Measurements from ENCODE around the gene HSD17B3.
"Not testable (repeated sequence)": the region's sequence is repeated elsewhere in the genome, so short reads cannot be mapped to it uniquely, and the experiment has no call there.

Gene HSD17B3

GRCh38 chr9:96189995-96190394 lies 112.0 kb downstream of the HSD17B3 start:
- TF ChIP-seq, protein P1, sequence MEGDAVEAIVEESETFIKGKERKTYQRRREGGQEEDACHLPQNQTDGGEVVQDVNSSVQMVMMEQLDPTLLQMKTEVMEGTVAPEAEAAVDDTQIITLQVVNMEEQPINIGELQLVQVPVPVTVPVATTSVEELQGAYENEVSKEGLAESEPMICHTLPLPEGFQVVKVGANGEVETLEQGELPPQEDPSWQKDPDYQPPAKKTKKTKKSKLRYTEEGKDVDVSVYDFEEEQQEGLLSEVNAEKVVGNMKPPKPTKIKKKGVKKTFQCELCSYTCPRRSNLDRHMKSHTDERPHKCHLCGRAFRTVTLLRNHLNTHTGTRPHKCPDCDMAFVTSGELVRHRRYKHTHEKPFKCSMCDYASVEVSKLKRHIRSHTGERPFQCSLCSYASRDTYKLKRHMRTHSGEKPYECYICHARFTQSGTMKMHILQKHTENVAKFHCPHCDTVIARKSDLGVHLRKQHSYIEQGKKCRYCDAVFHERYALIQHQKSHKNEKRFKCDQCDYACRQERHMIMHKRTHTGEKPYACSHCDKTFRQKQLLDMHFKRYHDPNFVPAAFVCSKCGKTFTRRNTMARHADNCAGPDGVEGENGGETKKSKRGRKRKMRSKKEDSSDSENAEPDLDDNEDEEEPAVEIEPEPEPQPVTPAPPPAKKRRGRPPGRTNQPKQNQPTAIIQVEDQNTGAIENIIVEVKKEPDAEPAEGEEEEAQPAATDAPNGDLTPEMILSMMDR (IDR thresholded peaks at IDR 0.05; ENCODE audit: low read length) = no peak
- no peak for TF ChIP-seq EZH2 (IDR thresholded peaks at IDR 0.05; ENCODE audit: borderline replicate concordance, low read length)
- H3K4me1 ChIP-seq (ENCODE audit: insufficient read depth, low read length, severe bottlenecking) = no peaks in the 10 kb centered on the region
- no peaks in the 10 kb centered on the region for H3K9me2 ChIP-seq (ENCODE audit: low read depth, low read length)
- H3K9me3 ChIP-seq (ENCODE audit: low read length) = no peaks in the 10 kb centered on the region
- no peak overlapping the region for H3K9ac ChIP-seq (ENCODE audit: low read length)
- H3K36me3 ChIP-seq (ENCODE audit: insufficient read depth, low read length) = no peaks in the 10 kb centered on the region
- H3K4me2 ChIP-seq (ENCODE audit: low read length) = no peak overlapping the region
- H3K79me2 ChIP-seq (ENCODE audit: insufficient read depth, low read length) = no peaks in the 10 kb centered on the region
- no peak overlapping the region for H2AFZ ChIP-seq (ENCODE audit: low read length)
- H3K27me3 ChIP-seq (ENCODE audit: insufficient read depth, low read length) = no peaks in the 10 kb centered on the region
- H3F3A ChIP-seq (ENCODE audit: insufficient read depth, low read length) = no peaks in the 10 kb centered on the region
- no peak overlapping the region for H3K27ac ChIP-seq (ENCODE audit: low read depth, low read length, poor library complexity, severe bottlenecking)
- no peak overlapping the region for H3K4me3 ChIP-seq (ENCODE audit: low read depth, low read length, poor library complexity, severe bottlenecking)
- no peaks in the 10 kb centered on the region for H4K20me1 ChIP-seq (ENCODE audit: insufficient read depth, low read length)

DNA sequence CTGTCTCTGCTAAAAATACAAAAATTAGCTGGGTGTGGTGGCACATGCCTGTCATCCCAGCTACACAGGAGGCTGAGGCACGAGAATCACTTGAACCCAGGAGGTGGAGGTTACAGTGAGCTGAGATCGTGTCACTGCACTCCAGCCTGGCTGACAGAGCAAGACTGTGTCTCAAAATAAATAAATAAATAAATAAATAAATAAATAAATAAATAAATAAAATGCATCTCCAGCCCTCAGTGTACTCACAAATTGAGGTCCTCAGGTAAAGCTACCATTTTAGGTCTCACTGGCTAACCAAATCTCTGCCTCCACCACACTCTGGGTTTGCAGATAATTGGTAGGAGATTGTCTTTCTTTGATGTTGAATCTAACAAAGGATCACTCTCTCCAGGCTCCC lies 112.4 kb downstream of the HSD17B3 start:
- not testable (repeated sequence) for H3K79me2 ChIP-seq (ENCODE audit: insufficient read depth, low read length); H3K36me3 ChIP-seq (ENCODE audit: insufficient read depth, low read length); H3F3A ChIP-seq (ENCODE audit: insufficient read depth, low read length); H3K4me3 ChIP-seq (ENCODE audit: low read depth, low read length, poor library complexity, severe bottlenecking); H3K4me2 ChIP-seq (ENCODE audit: low read length); H3K9me3 ChIP-seq (ENCODE audit: low read length); H4K20me1 ChIP-seq (ENCODE audit: insufficient read depth, low read length); H3K27me3 ChIP-seq (ENCODE audit: insufficient read depth, low read length); H3K27ac ChIP-seq (ENCODE audit: low read depth, low read length, poor library complexity, severe bottlenecking); H3K9me2 ChIP-seq (ENCODE audit: low read depth, low read length); H3K9ac ChIP-seq (ENCODE audit: low read length); H3K4me1 ChIP-seq (ENCODE audit: insufficient read depth, low read length, severe bottlenecking); H2AFZ ChIP-seq (ENCODE audit: low read length)

DNA sequence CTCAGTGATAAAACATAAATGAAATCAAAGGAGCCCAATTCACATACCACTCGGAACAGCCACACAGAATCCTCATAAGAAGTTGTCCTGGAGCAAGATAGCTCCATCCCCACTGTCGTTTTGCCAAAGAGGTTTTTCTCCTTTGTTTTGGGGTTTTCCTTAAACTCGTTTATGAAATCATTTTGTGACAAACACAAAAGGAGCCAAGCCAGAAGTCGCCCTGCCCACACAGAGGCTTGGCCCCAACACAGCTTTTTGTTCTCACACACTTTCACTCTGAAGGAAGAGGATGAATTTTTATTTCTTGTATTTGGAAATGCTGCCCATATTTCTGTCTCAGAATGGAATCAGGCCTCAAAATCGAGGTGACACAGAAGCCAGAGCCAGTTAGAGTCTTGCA lies 113.4 kb downstream of the HSD17B3 start:
- Histone ChIP-seq H3K9me2 (ENCODE audit: low read depth, low read length) (no peaks in the 10 kb centered on the region), H2AFZ (ENCODE audit: low read length) (no peak overlapping the region), H3K27ac (ENCODE audit: low read depth, low read length, poor library complexity, severe bottlenecking) (no peak overlapping the region), H3K27me3 (ENCODE audit: insufficient read depth, low read length) (no peaks in the 10 kb centered on the region), H4K20me1 (ENCODE audit: insufficient read depth, low read length) (no peaks in the 10 kb centered on the region), H3F3A (ENCODE audit: insufficient read depth, low read length) (no peaks in the 10 kb centered on the region), H3K79me2 (ENCODE audit: insufficient read depth, low read length) (no peaks in the 10 kb centered on the region), H3K4me1 (ENCODE audit: insufficient read depth, low read length, severe bottlenecking) (no peaks in the 10 kb centered on the region), H3K4me3 (ENCODE audit: low read depth, low read length, poor library complexity, severe bottlenecking) (no peak overlapping the region), H3K36me3 (ENCODE audit: insufficient read depth, low read length) (no peaks in the 10 kb centered on the region), H3K4me2 (ENCODE audit: low read length) (no peak overlapping the region), H3K9me3 (ENCODE audit: low read length) (no peaks in the 10 kb centered on the region), H3K9ac (ENCODE audit: low read length) (no peak overlapping the region)
- TF ChIP-seq EZH2 (IDR thresholded peaks at IDR 0.05; ENCODE audit: borderline replicate concordance, low read length) = no peak
- TF ChIP-seq, protein P1 (IDR thresholded peaks at IDR 0.05; ENCODE audit: low read length) = no peak

DNA sequence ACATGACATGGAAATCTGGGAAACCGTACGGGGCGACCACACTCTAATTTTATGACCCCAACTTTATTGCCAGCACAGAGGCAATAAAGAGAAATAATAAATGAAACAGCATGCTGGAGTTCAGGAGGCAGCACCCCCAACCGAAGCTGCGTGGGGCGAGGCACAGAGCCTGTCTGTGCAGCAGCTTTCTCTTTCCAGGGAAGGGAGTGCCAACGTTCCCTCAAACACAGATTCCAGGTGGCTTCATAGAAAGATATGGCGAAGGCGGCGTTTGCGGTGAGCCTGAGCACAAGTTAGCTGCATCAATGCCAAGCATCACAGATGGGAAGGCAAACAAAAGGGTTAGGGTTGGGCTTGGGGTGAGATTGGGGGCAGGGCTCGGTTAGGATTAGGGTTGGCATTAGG lies 114.8 kb downstream of the HSD17B3 start:
- Histone ChIP-seq H3K4me3 (ENCODE audit: low read depth, low read length, poor library complexity, severe bottlenecking) (no peak overlapping the region), H3K9me3 (ENCODE audit: low read length) (no peaks in the 10 kb centered on the region), H3K4me1 (ENCODE audit: insufficient read depth, low read length, severe bottlenecking) (no peaks in the 10 kb centered on the region), H3K36me3 (ENCODE audit: insufficient read depth, low read length) (no peaks in the 10 kb centered on the region), H3K9me2 (ENCODE audit: low read depth, low read length) (no peaks in the 10 kb centered on the region), H4K20me1 (ENCODE audit: insufficient read depth, low read length) (no peaks in the 10 kb centered on the region), H3K27ac (ENCODE audit: low read depth, low read length, poor library complexity, severe bottlenecking) (no peak overlapping the region), H3K79me2 (ENCODE audit: insufficient read depth, low read length) (no peaks in the 10 kb centered on the region), H3K4me2 (ENCODE audit: low read length) (no peak overlapping the region), H2AFZ (ENCODE audit: low read length) (no peak overlapping the region), H3F3A (ENCODE audit: insufficient read depth, low read length) (no peaks in the 10 kb centered on the region), H3K9ac (ENCODE audit: low read length) (no peak overlapping the region), H3K27me3 (ENCODE audit: insufficient read depth, low read length) (no peaks in the 10 kb centered on the region)
- no peak for TF ChIP-seq EZH2 (IDR thresholded peaks at IDR 0.05; ENCODE audit: borderline replicate concordance, low read length)
- TF ChIP-seq, protein P1 (IDR thresholded peaks at IDR 0.05; ENCODE audit: low read length) = no peak
